GM18526 (cell line): ENCODE results near the gene LSM12.

Source experiments
- POLR2A ChIP-seq: IDR thresholded peaks from 3 replicates; pipeline ENCODE4 v1.6.1; 2011; ENCODE audit not compliant: insufficient read length; ENCODE audit errors: extremely low read depth

Gene LSM12

DNA sequence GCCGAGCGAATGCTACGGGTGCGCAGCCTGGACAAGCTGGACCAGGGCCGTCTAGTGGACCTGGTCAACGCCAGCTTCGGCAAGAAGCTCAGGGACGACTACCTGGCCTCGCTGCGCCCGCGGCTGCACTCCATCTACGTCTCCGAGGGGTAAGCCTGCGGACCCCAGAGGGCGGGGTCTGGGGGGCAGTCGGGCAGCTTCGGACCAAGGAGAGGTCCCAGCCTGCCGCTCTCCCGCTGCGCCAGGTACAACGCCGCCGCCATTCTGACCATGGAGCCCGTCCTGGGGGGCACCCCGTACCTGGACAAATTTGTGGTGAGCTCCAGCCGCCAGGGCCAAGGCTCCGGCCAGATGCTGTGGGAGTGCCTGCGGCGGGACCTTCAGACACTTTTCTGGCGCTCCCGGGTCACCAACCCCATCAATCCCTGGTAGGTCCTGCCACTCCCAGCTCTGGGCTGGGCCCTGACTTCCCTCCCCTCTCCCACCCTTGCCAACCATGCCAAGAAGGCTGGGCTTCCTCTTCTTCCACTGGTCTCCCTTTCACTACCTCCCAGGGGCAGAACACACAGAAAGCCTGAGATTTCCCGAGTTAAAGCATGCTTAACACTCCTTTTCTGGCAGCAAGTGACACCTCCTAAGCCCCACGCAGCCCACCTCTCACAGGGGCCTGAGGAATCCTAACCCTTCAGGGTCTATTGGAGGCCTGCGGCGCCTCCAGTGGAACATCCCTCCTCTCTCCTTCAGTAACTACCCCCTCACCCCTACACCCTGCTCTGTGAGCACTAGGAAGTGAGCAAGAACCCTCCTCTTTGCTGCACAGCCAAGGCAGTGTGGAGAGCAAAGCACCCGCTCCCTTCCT lies 58.9 kb downstream of the LSM12 start:
- no peak for TF ChIP-seq POLR2A

- TF ChIP-seq POLR2A: no peak
These were observed 59.7 kb downstream of the LSM12 start for GRCh38 chr17:44006598-44007345.

DNA sequence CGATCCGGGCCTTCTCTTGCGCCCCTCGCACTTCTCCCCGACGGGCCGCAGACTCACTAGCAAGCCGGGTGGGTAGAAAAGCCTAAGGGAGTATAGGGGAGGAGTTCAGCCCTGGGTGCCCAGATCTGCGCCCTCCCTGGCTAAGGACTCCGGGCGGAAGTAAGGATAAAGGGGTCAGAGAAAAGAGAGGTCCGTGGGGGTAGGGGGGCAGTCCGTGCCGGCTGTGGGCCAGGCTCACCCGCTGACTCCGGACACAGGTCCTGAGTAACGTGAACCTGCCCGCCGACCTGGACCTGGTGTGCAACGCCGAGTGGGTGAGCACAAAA lies 60.2 kb downstream of the LSM12 start:
- TF ChIP-seq POLR2A: no peak

DNA sequence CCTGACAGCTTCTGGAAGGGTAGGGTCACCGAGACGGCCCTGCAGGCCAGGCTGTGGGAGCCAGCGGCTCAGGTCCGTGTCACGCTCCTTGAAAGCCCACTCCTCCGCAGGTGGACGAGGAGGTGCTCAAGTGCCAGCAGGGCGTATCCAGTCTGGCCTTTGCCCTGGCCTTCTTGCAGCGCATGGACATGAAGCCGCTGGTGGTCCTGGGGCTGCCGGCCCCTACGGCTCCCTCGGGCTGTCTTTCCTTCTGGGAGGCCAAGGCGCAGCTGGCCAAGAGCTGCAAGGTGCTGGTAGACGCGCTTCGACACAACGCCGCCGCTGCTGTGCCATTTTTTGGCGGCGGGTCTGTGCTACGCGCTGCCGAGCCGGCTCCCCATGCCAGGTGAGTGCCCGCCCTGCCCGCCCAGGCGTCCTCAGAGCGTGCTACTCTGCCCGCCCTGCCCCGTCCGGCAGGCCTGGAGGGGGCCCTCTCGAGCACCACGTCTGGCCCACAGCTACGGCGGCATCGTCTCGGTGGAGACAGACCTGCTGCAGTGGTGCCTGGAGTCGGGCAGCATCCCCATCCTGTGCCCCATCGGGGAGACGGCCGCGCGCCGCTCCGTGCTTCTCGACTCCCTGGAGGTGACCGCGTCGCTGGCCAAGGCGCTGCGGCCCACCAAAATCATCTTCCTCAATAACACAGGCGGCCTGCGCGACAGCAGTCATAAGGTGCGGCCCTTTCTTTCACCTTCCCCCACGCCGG lies 60.8 kb downstream of the LSM12 start:
- TF ChIP-seq POLR2A: no peak

- no peak for TF ChIP-seq POLR2A
These were observed 61.5 kb downstream of the LSM12 start for GRCh38 chr17:44004761-44005526.

- TF ChIP-seq POLR2A: no peak
These were observed 62.3 kb downstream of the LSM12 start, which contains the start of gene NAGS for GRCh38 chr17:44004077-44004760. Gene NAGS, plus strand, starts transcription at chr17:44004622. Its CDS starts 42 bp downstream, at chr17:44004664.

DNA sequence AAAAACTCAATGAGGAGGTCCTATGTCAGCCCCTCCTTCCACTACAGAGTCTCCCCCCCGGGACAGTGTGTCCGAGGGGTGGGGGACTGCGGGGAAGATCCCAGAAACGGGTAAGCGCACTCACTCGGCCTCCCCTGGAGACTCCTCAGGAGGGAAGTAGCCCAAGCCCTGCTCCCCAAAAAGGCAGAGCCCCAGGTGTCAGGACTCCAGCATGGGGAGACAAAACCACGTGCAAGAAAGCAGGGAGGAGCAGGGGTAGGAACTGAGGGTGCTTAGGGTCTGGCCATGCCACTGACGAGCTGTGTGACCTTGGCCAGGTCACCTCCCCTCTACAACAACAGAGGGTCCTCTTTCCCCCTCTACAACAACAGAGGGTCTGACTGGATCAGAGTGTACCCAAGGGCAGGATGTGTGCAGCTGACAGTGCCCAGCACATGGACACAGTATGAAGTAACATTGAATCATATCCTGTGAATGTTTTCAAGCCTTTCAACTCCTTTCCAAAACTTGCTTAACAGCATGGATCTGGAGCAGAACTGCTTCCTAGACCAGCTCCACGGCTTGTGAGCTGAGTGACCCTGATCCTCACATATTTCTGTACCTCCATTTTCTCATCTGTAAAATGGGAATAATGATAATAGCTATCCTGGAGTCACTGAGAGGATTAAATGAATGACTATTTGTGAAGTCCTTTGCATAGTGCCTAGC lies 64.2 kb downstream of the LSM12 start:
- no peak for TF ChIP-seq POLR2A

DNA sequence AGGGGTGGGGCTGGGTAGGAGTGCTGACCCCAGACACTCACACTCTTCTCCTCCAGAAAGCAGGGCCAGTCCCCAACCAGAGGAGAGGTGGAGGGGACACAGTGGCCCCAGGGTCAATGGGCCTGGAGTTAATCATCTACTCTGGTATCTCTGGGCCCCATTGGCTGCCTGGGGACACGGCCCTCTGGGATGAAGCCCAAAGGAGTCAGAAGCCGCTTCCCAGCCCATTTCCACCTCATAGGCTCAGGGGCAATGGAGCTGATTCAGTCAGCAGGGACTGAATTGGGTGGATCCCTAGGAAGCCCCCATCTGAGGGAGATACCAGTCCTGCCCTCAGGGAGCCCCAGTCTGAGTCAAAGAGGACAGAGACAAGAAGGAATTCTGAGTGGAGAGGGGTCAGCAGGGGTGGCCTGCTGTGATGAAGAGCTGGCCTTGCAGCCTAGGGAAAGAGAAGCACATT lies 65.0 kb downstream of the LSM12 start:
- no peak for TF ChIP-seq POLR2A

- TF ChIP-seq POLR2A: no peak
These were observed 65.5 kb downstream of the LSM12 start for GRCh38 chr17:44000871-44001460.

DNA sequence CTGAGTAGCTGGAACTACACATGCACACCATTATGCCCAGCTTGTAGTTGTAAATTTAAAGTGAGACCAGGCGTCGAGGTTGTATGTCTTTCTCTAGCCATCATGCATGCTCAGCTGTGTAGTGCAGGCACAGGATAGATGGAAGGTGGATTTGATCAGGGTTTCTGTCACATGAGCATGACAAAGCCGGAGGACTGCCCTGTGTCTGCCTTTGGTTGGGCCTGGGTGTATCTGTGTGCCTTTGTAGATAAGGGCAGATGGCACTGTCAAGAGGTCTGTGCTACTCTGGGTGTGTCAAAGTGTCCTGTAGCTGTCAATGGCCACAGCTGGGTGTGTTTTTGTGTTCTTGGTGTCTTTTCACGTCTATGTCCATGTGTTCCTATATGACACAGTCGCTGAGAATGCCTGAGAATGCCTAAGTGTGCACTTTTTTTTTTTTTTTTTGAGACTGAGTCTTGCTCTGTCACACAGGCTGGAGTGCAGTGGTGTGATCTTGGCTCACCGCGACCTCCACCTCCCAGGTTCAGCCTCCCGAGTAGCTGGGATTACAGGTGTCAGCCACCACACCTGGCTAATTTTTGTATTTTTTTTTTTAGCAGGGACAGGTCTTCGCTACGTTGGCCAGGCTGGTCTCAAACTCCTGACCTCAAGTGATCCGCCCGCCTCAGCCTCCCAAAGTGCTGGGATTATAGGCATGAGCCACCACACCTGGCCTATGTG lies 66.2 kb downstream of the LSM12 start:
- no peak for TF ChIP-seq POLR2A

DNA sequence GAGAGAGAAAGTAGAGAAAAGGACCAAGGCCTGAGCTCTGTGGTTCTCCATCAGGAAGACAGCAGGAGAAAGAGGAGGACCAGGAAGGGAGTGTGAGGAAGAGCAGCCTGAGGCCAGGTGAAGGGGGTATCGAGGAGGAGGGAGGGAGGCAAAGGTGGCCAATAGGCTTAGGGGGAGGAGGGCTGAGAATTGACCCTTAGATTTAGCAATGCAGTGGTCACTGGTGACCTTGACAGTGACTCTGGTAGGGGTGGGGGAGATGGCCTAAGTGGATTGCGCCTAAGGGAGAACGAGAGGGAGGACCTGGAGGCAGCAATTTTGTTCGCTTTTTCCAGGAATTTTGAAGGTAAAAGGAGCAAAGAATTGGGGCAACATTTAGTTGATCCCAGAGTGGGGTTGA lies 67.4 kb downstream of the LSM12 start:
- TF ChIP-seq POLR2A: no peak

DNA sequence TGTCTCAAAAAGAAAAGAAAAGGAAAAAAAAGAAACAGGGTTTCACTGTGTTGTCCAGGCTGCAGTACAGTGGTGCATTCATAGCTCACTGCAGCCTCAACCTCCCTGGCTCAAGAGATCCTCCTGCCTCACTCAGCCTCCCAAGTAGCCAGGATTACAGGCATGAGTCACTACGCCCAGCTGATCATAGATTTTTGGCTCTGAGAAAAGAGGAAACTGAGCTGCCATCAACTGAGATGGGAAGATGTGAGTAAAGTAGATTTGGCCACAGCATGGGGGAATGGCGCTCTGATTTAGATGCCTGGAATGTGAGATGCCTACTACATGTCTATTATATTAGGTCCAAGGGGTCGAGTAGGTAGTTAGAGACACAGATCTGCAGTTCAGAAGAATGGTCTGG lies 67.9 kb downstream of the LSM12 start:
- no peak for TF ChIP-seq POLR2A

GRCh38 chr17:43995150-43995471 lies 71.4 kb downstream of the LSM12 start:
- no peak for TF ChIP-seq POLR2A
